Superior temporal gyrus (tissue), 1 donor: ENCODE measurements around the gene GNRHR.
"Not testable (repeated sequence)": the region's sequence is repeated elsewhere in the genome, so short reads cannot be mapped to it uniquely, and the experiment has no call there.

Experiments used
- DNase-seq: peaks from one replicate; pipeline ENCODE4 v3.0.0-alpha.2; 2016; ENCODE audit errors: extremely low spot score

The GNRHR gene

GRCh38 chr4:67727124-67727850 is 26.9 kb downstream of the GNRHR start:
- DNase-seq, result no peak

- DNase-seq, result no peak
Measured at GRCh38 chr4:67725981-67726380, 28.2 kb downstream of the GNRHR start.

GRCh38 chr4:67725132-67725531 is 29.1 kb downstream of the GNRHR start:
- no peak for DNase-seq

- no peak for DNase-seq
Measured at GRCh38 chr4:67723949-67724348, 30.2 kb downstream of the GNRHR start.

DNA sequence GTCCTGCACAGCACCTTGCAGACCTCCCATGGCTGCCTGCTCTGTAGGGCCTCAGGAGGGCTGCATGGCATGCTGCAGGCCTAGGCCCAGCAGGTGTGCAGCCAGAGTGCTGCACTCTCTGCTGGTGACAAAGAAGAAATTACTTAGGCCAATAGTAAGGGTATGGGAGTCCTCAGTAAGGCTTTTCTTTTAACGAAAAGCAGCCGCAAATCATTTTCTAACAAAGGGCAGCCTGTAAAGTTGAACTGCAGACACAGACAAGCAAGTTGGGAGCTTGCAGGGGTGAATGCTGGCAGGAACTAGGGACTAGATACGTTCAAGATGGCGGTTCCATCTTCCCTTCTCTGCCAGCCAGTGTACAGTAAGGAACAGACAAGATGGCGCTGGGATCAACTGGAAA is 30.8 kb downstream of the GNRHR start:
- no peak for DNase-seq

DNA sequence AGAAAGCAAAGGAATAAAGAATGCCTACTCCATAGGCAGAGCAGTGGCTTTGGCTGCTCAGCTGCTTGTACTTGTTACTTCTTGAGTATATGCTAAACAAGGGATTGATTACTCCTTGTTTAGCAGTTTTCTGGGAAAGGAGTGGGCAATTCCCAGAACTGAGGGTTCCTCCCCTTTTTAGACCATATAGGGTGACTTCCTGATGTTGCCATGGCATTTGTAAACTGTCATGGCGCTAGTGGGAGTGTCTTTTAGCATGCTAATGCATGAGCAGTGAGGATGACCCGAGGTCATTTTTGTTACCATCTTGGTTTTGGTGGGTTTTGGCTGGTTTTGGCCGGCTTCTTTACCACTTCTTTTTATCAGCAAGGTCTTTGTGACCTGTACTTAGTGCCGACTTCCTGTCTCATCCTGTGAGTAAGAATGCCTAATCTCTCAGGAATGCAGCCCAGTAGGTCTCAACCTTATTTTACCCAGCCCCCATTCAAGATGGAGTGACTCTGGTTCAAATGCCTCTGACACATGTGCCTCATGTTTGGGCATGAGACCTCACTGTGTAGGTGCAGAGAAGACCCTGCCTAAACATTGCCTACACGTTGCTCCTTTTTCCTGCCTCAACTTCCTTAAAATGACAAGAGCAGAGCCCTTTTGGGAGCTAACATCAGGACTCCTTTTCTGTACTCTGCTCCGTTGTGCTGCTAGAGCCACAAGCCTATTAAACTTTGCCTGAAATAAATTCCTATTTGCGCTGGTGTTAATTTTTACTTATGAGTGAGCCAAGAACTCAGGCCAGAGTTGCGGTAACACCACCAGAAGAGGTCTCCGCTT is 32.2 kb downstream of the GNRHR start:
- no peak for DNase-seq

DNA sequence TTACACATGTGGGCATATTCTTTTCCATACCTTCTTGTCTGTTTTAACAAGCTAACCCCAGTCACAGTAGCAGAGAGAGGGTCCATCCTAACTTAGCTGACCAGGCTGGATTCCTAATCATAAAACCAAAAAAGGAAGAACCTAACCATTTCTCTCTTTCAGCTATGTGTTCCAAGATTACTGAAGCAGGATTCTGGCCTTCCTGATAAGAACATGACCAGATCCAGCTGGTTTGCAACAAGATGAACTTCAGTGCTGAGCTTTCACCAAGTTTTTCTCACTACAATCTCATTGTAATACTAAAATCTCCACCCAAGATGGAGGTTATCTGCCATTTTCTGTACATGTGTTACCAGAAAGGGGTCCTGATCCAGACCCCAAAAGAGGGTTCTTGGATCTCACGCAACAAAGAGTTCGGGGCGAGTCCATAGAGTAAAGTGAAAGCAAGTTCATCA is 32.8 kb downstream of the GNRHR start:
- DNase-seq, result no peak

DNA sequence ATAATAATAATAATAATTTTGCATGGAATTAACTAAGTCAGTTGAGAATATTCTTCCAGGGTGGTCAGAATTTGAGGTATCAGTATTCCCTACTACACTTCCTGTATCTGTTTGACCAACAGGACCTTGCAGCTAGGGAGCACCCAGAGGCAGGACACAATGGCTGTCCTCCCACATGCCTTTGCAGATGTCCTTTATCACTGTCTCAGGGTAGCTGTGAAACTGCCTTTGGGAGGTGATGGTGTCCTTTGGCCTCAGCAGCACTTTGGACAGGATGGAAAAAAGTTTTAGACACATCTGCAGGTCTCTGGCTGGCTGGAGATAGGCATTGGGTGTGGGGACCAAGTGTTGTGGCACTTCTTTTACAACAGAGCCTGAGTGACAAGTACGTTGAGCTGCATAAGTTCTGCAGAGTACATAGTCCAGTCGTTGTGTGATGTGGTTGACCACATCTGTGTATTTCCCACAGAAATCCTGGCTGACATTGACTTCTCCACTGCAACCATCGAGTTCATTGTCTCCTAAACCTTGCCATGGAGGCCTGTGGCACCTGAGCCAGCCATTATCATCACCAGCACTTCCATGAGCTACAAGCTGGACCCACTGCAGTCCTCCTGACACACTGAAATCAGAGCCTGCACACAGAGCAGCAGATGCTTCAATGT is 34.1 kb downstream of the GNRHR start:
- no peak for DNase-seq

GRCh38 chr4:67718848-67719247 is 35.3 kb downstream of the GNRHR start:
- DNase-seq, result no peak

- no peak for DNase-seq
Measured at GRCh38 chr4:67717586-67717985, 36.6 kb downstream of the GNRHR start.

- no peak for DNase-seq
Measured at GRCh38 chr4:67714955-67715354, 39.2 kb downstream of the GNRHR start.

DNA sequence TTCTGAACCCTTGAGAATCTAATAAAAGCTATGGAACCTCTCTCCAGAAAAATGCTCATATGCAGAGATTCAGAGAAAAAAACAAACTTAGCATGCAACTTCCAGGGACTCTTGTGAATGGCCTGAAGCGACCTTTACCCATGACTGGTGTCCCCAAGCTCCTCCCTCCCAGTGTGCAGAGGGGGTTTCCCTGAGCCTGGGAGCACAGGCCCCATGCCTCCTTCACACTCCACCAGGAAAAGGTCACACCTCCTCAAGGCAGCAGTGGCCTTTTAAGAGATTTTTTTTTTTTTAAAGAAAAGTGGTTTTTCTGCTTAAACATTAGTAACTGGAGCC is 40.0 kb downstream of the GNRHR start:
- DNase-seq, result no peak

DNA sequence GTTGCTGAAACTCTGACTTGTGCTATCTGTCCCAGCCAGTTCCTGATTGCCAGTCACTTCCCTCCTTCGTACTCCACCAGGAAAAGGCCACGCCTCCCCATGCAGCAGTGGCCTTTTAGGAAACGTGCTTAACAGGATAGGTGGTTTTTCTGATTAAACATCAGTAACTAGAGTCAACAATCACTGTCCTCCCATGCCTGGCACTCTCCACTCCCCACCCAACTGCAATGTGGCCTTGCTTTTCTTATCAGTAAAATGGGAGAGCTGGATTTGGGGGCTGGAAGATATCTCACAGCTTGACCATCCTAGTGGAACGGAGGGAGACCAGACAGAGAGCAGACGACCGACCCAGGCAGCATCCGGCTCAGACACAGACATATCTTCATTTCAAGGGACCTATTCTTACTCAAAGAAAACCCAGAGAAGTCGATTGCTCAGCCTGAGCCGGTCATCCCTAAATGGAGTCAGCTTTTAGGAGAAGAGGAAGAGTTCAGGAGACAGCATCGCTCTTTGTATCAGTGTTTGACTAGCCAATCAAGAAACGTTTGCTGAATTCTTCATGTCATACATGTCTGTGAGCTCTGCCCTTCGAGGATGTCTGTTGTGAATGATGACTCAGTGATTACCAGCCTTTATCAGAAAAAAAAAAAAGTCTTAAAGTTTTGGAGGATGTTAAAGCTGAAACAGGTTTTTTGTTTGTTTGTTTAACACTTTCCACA is 40.5 kb downstream of the GNRHR start:
- no peak for DNase-seq

GRCh38 chr4:67712650-67713528 is 41.3 kb downstream of the GNRHR start:
- no peak for DNase-seq

DNA sequence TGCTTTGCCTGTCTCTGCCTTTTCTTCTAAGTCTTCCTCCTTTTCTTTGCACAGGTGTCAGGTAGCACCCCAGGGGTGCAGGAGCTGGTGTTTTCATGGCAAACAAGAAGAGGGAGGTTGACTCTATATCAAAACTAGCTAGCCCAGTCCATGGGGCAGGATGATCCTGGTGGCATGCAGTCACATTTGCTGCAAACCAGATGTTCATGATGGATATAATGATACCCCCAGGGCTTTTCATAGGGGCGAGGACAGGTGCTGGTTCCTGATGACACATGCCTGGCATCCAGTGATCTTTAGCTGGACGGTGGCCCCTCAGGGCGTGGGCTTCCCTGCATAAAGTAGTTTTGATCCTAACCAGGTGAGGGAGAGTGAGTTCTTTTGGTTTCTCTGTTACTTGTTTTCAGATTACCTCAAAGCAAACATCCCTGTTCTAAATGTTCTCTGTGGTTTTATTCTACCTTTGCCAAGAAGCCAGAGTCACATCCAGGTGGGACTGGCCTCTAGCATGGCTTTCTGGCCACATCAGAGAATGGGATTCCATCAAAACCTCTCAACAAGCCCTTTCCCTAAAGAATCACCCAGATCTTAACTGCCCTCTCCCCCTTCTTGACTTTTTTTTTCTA is 42.1 kb downstream of the GNRHR start:
- no peak for DNase-seq

DNA sequence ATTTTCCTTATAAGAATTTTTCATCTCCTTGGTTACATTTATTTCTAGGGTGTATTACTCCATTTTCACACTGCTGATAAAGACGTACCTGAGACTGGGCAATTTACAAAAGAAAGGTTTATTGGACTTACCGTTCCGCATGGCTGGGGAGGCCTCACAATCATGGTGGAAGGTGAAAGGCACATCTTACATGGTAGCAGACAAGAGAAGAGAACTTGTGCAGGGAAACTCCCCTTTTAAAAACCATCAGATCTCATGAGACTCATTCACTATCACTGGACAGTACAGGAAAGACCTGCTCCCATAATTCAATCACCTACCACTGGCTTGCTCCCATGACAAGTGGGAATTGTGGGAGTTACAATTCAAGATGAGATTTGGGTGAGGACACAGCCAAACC is 47.5 kb downstream of the GNRHR start:
- not testable (repeated sequence) for DNase-seq

DNA sequence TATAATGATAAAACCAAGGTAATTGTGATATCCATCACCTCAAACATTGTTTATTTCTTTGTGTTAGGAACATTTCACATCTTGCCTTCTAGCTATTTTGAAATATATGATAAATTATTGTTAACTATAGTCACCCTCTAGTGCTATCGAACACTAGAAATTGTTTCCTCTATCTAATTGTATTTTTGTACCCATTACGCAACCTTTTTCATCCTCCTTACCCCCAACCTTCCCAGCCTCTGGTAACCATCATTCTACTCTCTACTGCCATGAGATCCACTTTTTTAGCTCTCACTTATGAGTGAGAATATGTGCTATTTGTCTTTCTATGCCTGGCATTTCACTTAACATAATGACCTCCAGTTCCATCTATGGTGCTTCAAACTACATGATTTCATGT is 49.3 kb downstream of the GNRHR start:
- no peak for DNase-seq

DNA sequence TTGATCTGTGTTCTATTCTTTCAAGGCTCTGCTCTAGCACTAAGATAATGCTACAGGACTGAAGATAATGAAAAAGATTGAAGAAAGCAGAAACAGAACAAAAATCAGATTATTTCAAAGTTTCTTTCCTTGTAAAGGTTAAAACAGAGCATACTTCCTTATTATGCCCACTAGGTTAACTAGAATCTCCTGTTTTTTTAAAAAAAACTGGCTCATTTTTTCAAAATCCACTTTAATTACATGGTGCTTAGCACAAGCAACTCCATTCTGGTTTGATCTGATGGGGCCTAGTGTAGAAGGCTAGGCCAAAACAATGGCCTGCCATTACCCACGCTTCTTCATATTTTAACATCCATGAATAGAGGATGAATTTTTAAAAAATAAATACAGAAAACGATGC is 52.0 kb downstream of the GNRHR start:
- DNase-seq, result no peak

GRCh38 chr4:67701517-67701850 is 52.7 kb downstream of the GNRHR start:
- DNase-seq, result peak; percentile 63

DNA sequence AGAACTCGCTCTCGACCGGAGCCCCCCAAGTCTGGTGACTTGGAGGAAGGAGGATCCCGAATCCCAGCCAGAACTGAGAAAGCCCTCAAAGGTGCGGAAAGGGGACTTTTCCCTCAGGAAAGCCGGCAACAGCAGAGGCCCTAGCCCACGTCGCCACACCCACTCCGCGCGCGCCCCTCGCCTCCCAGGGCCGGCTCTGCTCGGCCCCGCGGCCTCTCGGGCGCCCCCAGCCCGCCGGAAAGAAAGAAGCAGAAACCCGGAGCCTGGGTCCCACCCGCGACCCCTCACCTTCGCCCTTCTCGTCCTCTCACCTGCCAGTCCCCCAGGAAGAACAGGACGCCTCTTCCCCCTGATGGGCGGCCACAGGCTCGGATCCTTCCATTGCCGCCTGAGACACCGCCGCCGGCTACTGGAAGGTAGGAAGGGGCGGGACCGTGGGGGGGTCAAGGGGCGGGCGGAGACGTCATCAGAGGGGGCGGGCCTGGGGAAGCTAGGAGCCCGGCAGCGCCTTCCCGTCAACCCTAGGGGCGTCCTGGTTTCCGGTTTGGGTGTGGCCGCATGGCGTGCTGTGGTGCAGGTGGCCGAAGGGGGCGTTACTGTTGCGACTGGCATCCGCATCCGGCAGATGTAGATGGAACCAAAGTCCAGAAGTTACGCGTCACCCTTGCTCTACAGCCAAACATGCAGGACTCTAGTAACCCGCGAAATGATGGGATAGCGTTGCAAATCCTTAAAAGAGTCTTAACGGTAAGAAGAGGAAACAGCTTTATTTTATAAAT is 53.3 kb downstream of the GNRHR start, which contains the start of gene UBA6:
Gene UBA6 (minus strand): TSS at position 418 of the 779 bp plus-strand sequence. CDS start 36 bp downstream, at position 382.
- peak; percentile 93 for DNase-seq
